HFFc6 (cell line): ENCODE measurements around the gene TSEN34. TPM values are rescaled to one million over a fixed set of nuclear protein-coding genes. Genes with fewer than 3 reads are reported as not detected.
A peak's percentile ranks its signal among the peaks of the same experiment; 100 is the strongest.
"Not testable (repeated sequence)": the region's sequence is repeated elsewhere in the genome, so short reads cannot be mapped to it uniquely, and the experiment has no call there.

Experiments used
- DNase-seq: peaks from one replicate; pipeline ENCODE4 v3.0.0-alpha.2; 2018
- H3K27ac Mint-ChIP-seq: 2 replicates; pipeline ENCODE4 v1.8.0; 2020; ENCODE audit warnings: mild to moderate bottlenecking, mixed read lengths
- H3K27me3 Mint-ChIP-seq: 2 replicates; pipeline ENCODE4 v1.8.0; 2021; ENCODE audit warnings: mild to moderate bottlenecking, moderate library complexity, mixed read lengths; ENCODE audit not compliant: insufficient read depth
- H3K36me3 Mint-ChIP-seq: 2 replicates; pipeline ENCODE4 v1.8.0; 2021; ENCODE audit warnings: low read depth, mixed read lengths
- H3K4me1 Mint-ChIP-seq: 2 replicates; pipeline ENCODE4 v1.8.0; 2020; ENCODE audit warnings: low read depth, mixed read lengths
- H3K4me3 Mint-ChIP-seq: 2 replicates; pipeline ENCODE4 v1.8.0; 2020; ENCODE audit warnings: mild to moderate bottlenecking, moderate library complexity, mixed read lengths
- H3K9me3 Mint-ChIP-seq: 2 replicates; pipeline ENCODE4 v1.8.0; 2020; ENCODE audit warnings: mild to moderate bottlenecking, mixed read lengths
- total RNA-seq, 6 experiments: library from RNA; stranded (reverse); fragmentation: NEBNext Ultra II Directional; extraction: Animal tissue kit (Norgen Biotek cat#: 25700); gene quantifications; 2 replicates in 1 of 6; 3 replicates in 5 of 6; pipeline ENCODE4 v1.2.3, GENCODE V29; 2021
- TF ChIP-seq, protein P1 (sequence below): fragments of 200-600 bp; sonication (generic); IDR thresholded peaks from 2 replicates; pipeline ENCODE4 v1.5.0; 2021; ENCODE audit warnings: antibody characterized with exemption, mild to moderate bottlenecking

TSEN34 gene
- total RNA-seq, 6 experiments from 2014 or later, result 51.2 to 58.8 (median 54.4) TPM

DNA sequence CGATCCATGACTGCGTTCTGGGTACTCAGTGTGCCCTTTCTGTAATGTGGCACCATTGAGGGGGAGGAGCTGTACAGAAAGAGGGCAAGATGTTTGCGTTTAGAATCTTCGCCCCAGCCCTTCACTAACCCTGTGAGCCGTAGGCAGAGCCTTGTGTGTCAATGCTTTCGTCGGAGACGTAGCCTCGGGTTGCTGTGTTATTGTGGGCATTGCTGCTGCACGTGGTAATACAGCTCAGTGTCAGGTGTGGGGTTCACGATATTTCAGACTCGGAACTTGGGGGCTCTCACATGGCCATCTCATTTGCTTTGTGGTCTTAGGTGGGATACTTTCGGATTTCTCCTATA lies 15.7 kb downstream of the TSEN34 start:
- DNase-seq, result no peak
- peaks cover 84% of the 10 kb centered on the region for H3K4me1 Mint-ChIP-seq
- no peak overlapping the region for H3K27ac Mint-ChIP-seq
- peaks cover 4% of the 10 kb centered on the region; the same call in 1 of the 2 replicates for H3K9me3 Mint-ChIP-seq
- H3K36me3 Mint-ChIP-seq, result peaks cover 37% of the 10 kb centered on the region
- TF ChIP-seq, protein P1, sequence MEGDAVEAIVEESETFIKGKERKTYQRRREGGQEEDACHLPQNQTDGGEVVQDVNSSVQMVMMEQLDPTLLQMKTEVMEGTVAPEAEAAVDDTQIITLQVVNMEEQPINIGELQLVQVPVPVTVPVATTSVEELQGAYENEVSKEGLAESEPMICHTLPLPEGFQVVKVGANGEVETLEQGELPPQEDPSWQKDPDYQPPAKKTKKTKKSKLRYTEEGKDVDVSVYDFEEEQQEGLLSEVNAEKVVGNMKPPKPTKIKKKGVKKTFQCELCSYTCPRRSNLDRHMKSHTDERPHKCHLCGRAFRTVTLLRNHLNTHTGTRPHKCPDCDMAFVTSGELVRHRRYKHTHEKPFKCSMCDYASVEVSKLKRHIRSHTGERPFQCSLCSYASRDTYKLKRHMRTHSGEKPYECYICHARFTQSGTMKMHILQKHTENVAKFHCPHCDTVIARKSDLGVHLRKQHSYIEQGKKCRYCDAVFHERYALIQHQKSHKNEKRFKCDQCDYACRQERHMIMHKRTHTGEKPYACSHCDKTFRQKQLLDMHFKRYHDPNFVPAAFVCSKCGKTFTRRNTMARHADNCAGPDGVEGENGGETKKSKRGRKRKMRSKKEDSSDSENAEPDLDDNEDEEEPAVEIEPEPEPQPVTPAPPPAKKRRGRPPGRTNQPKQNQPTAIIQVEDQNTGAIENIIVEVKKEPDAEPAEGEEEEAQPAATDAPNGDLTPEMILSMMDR, result no peak
- H3K27me3 Mint-ChIP-seq, result peaks cover 20% of the 10 kb centered on the region
- no peak overlapping the region for H3K4me3 Mint-ChIP-seq

- not testable (repeated sequence) for DNase-seq, H3K27ac Mint-ChIP-seq, H3K4me3 Mint-ChIP-seq, H3K9me3 Mint-ChIP-seq
- Mint-ChIP-seq H3K36me3 (peaks cover 33% of the 10 kb centered on the region), H3K27me3 (peaks cover 20% of the 10 kb centered on the region), H3K4me1 (peaks cover 80% of the 10 kb centered on the region)
These were observed 16.1 kb downstream of the TSEN34 start for GRCh38 chr19:54207193-54207592.

DNA sequence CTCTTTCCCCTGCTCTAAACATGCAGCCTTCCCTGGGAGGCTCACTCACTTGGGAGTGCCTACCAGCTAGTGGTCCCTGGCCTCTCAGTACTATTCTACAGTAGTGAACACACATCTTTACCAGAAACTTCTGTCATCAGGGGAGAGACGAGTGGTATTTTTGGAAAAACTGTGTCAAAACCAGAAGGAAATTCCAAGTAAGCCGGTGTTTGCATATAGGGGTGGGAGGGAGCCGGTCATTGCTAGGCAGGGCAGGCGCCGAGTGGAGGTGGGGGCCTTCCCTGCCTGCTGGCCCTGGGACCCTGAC lies 16.5 kb downstream of the TSEN34 start:
- peaks cover 75% of the 10 kb centered on the region for H3K4me1 Mint-ChIP-seq
- no peak for DNase-seq
- TF ChIP-seq, protein P1, result no peak
- peaks cover 20% of the 10 kb centered on the region for H3K27me3 Mint-ChIP-seq
- H3K27ac Mint-ChIP-seq, result peak overlapping the region; percentile 86
- peaks cover 4% of the 10 kb centered on the region; the same call in 1 of the 2 replicates for H3K9me3 Mint-ChIP-seq
- no peak overlapping the region; the same call in 1 of the 2 replicates for H3K4me3 Mint-ChIP-seq
- peaks cover 29% of the 10 kb centered on the region for H3K36me3 Mint-ChIP-seq

GRCh38 chr19:54207983-54208783 lies 17.1 kb downstream of the TSEN34 start:
- H3K4me3 Mint-ChIP-seq, result peak overlapping the region; percentile 13; the same call in 1 of the 2 replicates
- DNase-seq, result no peak
- TF ChIP-seq, protein P1, result no peak
- H3K27ac Mint-ChIP-seq, result peak overlapping the region; percentile 86
- peaks cover 20% of the 10 kb centered on the region for H3K27me3 Mint-ChIP-seq
- H3K9me3 Mint-ChIP-seq, result peaks cover 4% of the 10 kb centered on the region; the same call in 1 of the 2 replicates
- H3K4me1 Mint-ChIP-seq, result peaks cover 70% of the 10 kb centered on the region
- peaks cover 24% of the 10 kb centered on the region for H3K36me3 Mint-ChIP-seq

DNA sequence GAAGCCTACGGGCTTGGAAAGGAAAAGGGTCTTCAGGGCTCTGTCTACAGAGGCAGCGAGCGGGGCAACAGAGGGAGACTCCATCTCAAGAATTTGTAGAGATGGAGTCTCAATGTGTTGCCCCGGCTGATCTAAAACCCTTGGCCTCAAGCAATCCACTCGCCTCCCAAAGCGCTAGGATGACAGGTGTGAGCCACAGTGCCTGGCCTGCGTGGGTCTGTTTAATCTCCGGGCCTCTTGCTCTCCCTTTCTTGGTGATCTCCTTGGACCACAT lies 17.6 kb downstream of the TSEN34 start:
- Mint-ChIP-seq H3K27me3 (peaks cover 20% of the 10 kb centered on the region), H3K36me3 (peaks cover 18% of the 10 kb centered on the region), H3K27ac (peak overlapping the region; percentile 86), H3K4me3 (0 out of 2 replicates have a peak overlapping the region, but pooled peaks have one; percentile 13), H3K4me1 (peaks cover 64% of the 10 kb centered on the region), H3K9me3 (peaks cover 4% of the 10 kb centered on the region; the same call in 1 of the 2 replicates)
- TF ChIP-seq, protein P1, result no peak
- DNase-seq, result no peak

DNA sequence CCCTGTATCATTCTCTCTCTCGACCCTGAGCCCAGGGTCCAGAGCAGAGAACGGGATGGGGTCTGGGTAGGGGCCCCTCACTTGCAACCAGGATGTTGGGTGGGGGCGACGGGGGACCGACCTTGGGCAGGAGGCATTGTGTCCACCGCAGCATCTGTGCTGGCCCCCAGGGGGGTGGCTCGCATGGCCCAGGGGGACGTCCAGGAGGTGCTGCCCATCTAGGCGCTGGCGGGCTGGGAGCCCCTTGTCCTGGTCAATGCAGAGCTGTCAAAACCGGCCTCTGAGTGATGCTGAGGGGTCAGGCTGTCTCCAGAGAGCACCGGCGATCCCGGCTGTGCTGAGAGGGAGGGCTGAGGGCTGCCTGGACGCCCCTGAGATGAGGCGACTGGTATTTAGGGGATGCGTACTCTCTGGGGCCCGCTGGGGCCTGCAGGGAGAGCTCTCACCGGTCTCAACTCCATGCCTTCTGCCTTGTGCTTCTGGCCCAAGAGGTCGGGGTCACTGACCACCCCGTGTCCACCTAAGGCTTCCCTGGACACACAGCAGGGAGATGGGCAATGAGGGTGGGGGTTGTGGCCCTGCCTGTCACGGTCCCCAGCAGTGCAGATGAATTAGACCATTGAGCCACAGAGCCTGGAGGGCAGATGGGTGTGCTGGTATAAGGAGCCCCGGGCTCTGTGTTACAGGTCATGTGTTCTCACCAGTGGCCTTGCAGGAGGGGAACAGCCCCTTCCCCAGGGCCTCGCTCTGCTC lies 18.1 kb downstream of the TSEN34 start:
- Mint-ChIP-seq H3K27ac (peak overlapping the region; percentile 86), H3K4me3 (no peak overlapping the region; the same call in 1 of the 2 replicates), H3K4me1 (peaks cover 59% of the 10 kb centered on the region), H3K9me3 (peaks cover 4% of the 10 kb centered on the region; the same call in 1 of the 2 replicates), H3K27me3 (peaks cover 20% of the 10 kb centered on the region), H3K36me3 (peaks cover 15% of the 10 kb centered on the region)
- TF ChIP-seq, protein P1, result 0 out of 2 replicates have a peak, but pooled peaks have one; percentile 8
- DNase-seq, result no peak
